GM23338 (cell line): ENCODE results near the gene APBA2. TPM values are rescaled to one million over a fixed set of nuclear protein-coding genes. Genes with fewer than 3 reads are reported as not detected.
"Not testable (repeated sequence)": the region's sequence is repeated elsewhere in the genome, so short reads cannot be mapped to it uniquely, and the experiment has no call there.

Source experiments
- ATAC-seq: fragments of 200-7000 bp; cut with Tn5 transposase; 3 replicates; pipeline ENCODE4 v1.9.1; 2020
- DNase-seq: peaks from one replicate; pipeline ENCODE4 v3.0.0-alpha.2; 2015; ENCODE audit warnings: low spot score
- H2AFZ ChIP-seq: fragments of 200-600 bp; sonication (generic); 2 replicates; pipeline ENCODE4 v1.8.0; 2016; ENCODE audit warnings: antibody characterized with exemption, mild to moderate bottlenecking, moderate library complexity
- H3F3A ChIP-seq: fragments of 200-600 bp; sonication (generic); replicated peaks from 2 replicates; pipeline ENCODE4 v1.8.0; 2017; ENCODE audit warnings: antibody characterized with exemption, mixed run types, low read depth
- H3K27ac ChIP-seq: fragments of 200-600 bp; sonication (generic); 2 replicates; pipeline ENCODE4 v1.6.1; 2016; ENCODE audit warnings: low read depth
- H3K27me3 ChIP-seq: fragments of 200-600 bp; sonication (generic); 2 replicates; pipeline ENCODE4 v1.8.0; 2016; ENCODE audit warnings: mild to moderate bottlenecking, mixed run types, moderate library complexity; ENCODE audit not compliant: insufficient read depth
- H3K36me3 ChIP-seq: fragments of 200-600 bp; sonication (generic); 2 replicates; pipeline ENCODE4 v1.8.0; 2016; ENCODE audit warnings: mild to moderate bottlenecking; ENCODE audit not compliant: insufficient read depth
- H3K4me1 ChIP-seq: fragments of 200-600 bp; sonication (generic); 2 replicates; pipeline ENCODE4 v1.8.0; 2016; ENCODE audit warnings: mild to moderate bottlenecking, moderate library complexity; ENCODE audit not compliant: insufficient read depth
- H3K4me2 ChIP-seq: fragments of 200-600 bp; sonication (generic); 2 replicates; pipeline ENCODE4 v1.7.1; 2017; ENCODE audit warnings: mixed run types
- H3K4me3 ChIP-seq: fragments of 200-600 bp; sonication (generic); 2 replicates; pipeline ENCODE4 v1.6.1; 2016; ENCODE audit warnings: mixed run types
- H3K79me2 ChIP-seq: fragments of 200-600 bp; sonication (generic); replicated peaks from 2 replicates; pipeline ENCODE4 v1.8.0; 2017; ENCODE audit warnings: mild to moderate bottlenecking; ENCODE audit not compliant: insufficient read depth
- H3K9me2 ChIP-seq: fragments of 200-600 bp; sonication (generic); 2 replicates; pipeline ENCODE4 v1.8.0; 2017; ENCODE audit not compliant: insufficient read depth
- H4K20me1 ChIP-seq: fragments of 200-600 bp; sonication (generic); replicated peaks from 2 replicates; pipeline ENCODE4 v1.8.0; 2017; ENCODE audit warnings: mild to moderate bottlenecking; ENCODE audit not compliant: insufficient read depth
- H3K27ac Mint-ChIP-seq: 2 replicates; pipeline ENCODE4 v1.8.0; 2020; ENCODE audit warnings: inconsistent platforms, mild to moderate bottlenecking, moderate library complexity, mixed read lengths
- H3K27me3 Mint-ChIP-seq: 3 replicates; pipeline ENCODE4 v1.8.0; 2022; ENCODE audit warnings: low read depth, mild to moderate bottlenecking, moderate library complexity, mixed read lengths, inconsistent platforms; ENCODE audit not compliant: insufficient read depth, poor library complexity
- H3K36me3 Mint-ChIP-seq: 3 replicates; pipeline ENCODE4 v1.8.0; 2021; ENCODE audit warnings: low read depth, mild to moderate bottlenecking, inconsistent platforms, moderate library complexity, mixed read lengths
- H3K4me1 Mint-ChIP-seq: 3 replicates; pipeline ENCODE4 v1.8.0; 2020; ENCODE audit warnings: mild to moderate bottlenecking, inconsistent platforms, mixed read lengths
- H3K4me3 Mint-ChIP-seq: 3 replicates; pipeline ENCODE4 v1.8.0; 2021; ENCODE audit warnings: moderate library complexity, mild to moderate bottlenecking, inconsistent platforms, mixed read lengths
- H3K9me3 Mint-ChIP-seq: 3 replicates; pipeline ENCODE4 v1.8.0; 2020; ENCODE audit warnings: moderate library complexity, mild to moderate bottlenecking, inconsistent platforms, mixed read lengths
- CREB1 ChIP-seq: fragments of 250-450 bp; sonication (Bioruptor Pico); IDR thresholded peaks from 2 replicates; pipeline ENCODE4 v1.5.0; 2020; ENCODE audit warnings: low read depth, mild to moderate bottlenecking, moderate library complexity
- CTCF ChIP-seq, 2 experiments: fragments of 200-600 bp in 1 of 2; sonication (generic) in 1 of 2; conservative IDR thresholded peaks; 2 replicates each; pipeline versions ENCODE4 v1.5.1 to v1.6.1; 2016 to 2017; ENCODE audit warnings: antibody characterized with exemption in 2 of 2, low read depth in 2 of 2, mild to moderate bottlenecking in 2 of 2, moderate library complexity in 1 of 2
- ETS1 ChIP-seq: IDR thresholded peaks from 2 replicates; pipeline ENCODE4 v1.6.1; 2016; ENCODE audit warnings: antibody characterized with exemption
- EZH2 ChIP-seq: fragments of 200-600 bp; sonication (generic); IDR thresholded peaks from one replicate; pipeline ENCODE4 v1.8.0; 2017; ENCODE audit warnings: antibody characterized with exemption, mild to moderate bottlenecking, low read depth; ENCODE audit not compliant: unreplicated experiment
- EZH2phosphoT487 ChIP-seq: fragments of 200-600 bp; sonication (generic); IDR thresholded peaks from one replicate; pipeline ENCODE4 v1.8.1; 2018; ENCODE audit warnings: antibody characterized with exemption; ENCODE audit not compliant: unreplicated experiment
- JUNB ChIP-seq: IDR thresholded peaks from one replicate; pipeline ENCODE4 v1.6.1; 2016; ENCODE audit warnings: antibody characterized with exemption; ENCODE audit not compliant: unreplicated experiment
- NANOG ChIP-seq: IDR thresholded peaks from 2 replicates; pipeline ENCODE4 v1.6.1; 2016; ENCODE audit warnings: antibody characterized with exemption, borderline replicate concordance
- POLR2AphosphoS5 ChIP-seq: IDR thresholded peaks from 2 replicates; pipeline ENCODE4 v1.6.1; 2016; ENCODE audit warnings: antibody characterized with exemption, low read depth
- STAT1 ChIP-seq: IDR thresholded peaks from one replicate; pipeline ENCODE4 v1.6.1; 2016; ENCODE audit warnings: antibody characterized with exemption; ENCODE audit not compliant: unreplicated experiment
- ZNF114 ChIP-seq: fragments of 250-450 bp; sonication (Bioruptor Pico); IDR thresholded peaks from 2 replicates; pipeline ENCODE4 v1.5.0; 2020; ENCODE audit warnings: mild to moderate bottlenecking, moderate library complexity
- ZNF331 ChIP-seq: fragments of 250-450 bp; sonication (Bioruptor Pico); IDR thresholded peaks from 2 replicates; pipeline ENCODE4 v1.5.0; 2020; ENCODE audit warnings: low read depth, mild to moderate bottlenecking, moderate library complexity
- ZNF462 ChIP-seq: fragments of 250-450 bp; sonication (Bioruptor Pico); IDR thresholded peaks from 2 replicates; pipeline ENCODE4 v1.5.0; 2020; ENCODE audit warnings: mild to moderate bottlenecking, moderate library complexity
- long read RNA-seq: library from polyadenylated mRNA; unstranded; transcript quantifications from one replicate; pipeline ENCODE4 v2.0.0, GENCODE V29; 2020; ENCODE audit not compliant: unreplicated experiment
- polyA plus RNA-seq: library from polyadenylated mRNA; unstranded; fragments of >200 nt; fragmentation: Nextera tagmentation; extraction: Ambion mirVana; gene quantifications from 2 replicates; pipeline ENCODE4 v1.2.1, GENCODE V29; 2016
- total RNA-seq: library from RNA; depleted of rRNA; stranded (reverse); fragments of >200 nt; shearing (Covaris generic); gene quantifications from 2 replicates; pipeline ENCODE4 v1.2.3, GENCODE V29; 2014; rRNA removed

The APBA2 gene
- 24.7 and 27.5 TPM in 2 replicates for total RNA-seq
- 5.4 and 5.9 TPM in 2 replicates for polyA plus RNA-seq
- long read RNA-seq, partial matches to known transcripts, result 3 of 10 reads
- long read RNA-seq, other reads (novel, unspliced or antisense), result 7 of 10 reads

GRCh38 chr15:28885630-28886430 is at the start of gene APBA2:
TSS of gene APBA2 (plus strand) at chr15:28885974. CDS start at chr15:29053885, 167,911 bp downstream.
- peak within 1 kb of the TSS; percentile 71 for H3K4me3 Mint-ChIP-seq
- Histone ChIP-seq H2AFZ (peak within 1 kb of the TSS; percentile 95), H3K79me2 (no peaks in the 10 kb centered on the region), H4K20me1 (no peaks in the 10 kb centered on the region), H3K4me1 (peaks cover 5% of the 10 kb centered on the region; the same call in 1 of the 2 replicates), H3K4me2 (peak within 1 kb of the TSS; percentile 88), H3K27ac (no peak within 1 kb of the TSS), H3K9me2 (no peaks in the 10 kb centered on the region), H3F3A (no peaks in the 10 kb centered on the region), H3K27me3 (peaks cover 37% of the 10 kb centered on the region), H3K4me3 (peak within 1 kb of the TSS; percentile 63), H3K36me3 (no peaks in the 10 kb centered on the region)
- TF ChIP-seq EZH2phosphoT487, result no peak
- TF ChIP-seq STAT1, result no peak
- TF ChIP-seq ZNF331 (CRISPR knock-in tag), result no peak
- TF ChIP-seq ZNF462 (CRISPR knock-in tag), result no peak
- TF ChIP-seq ZNF114 (CRISPR knock-in tag), result no peak
- no peak for TF ChIP-seq ETS1
- no peak for TF ChIP-seq NANOG
- TF ChIP-seq CTCF (conservative IDR thresholded peaks at IDR 0.05; ENCODE audit: low read depth in 2 of 2), result no peak
- no peak; the same call in 1 of the 2 replicates for TF ChIP-seq POLR2AphosphoS5
- TF ChIP-seq JUNB, result no peak
- TF ChIP-seq CREB1, result no peak
- no peak for TF ChIP-seq EZH2
- H3K9me3 Mint-ChIP-seq, result no peaks in the 10 kb centered on the region; the same call in 2 of the 3 replicates
- DNase-seq (peak; percentile 77), ATAC-seq (peak; percentile 60)
- H3K27ac Mint-ChIP-seq, result no peak within 1 kb of the TSS
- peaks cover 16% of the 10 kb centered on the region for H3K4me1 Mint-ChIP-seq
- H3K27me3 Mint-ChIP-seq, result peaks cover 29% of the 10 kb centered on the region
- H3K36me3 Mint-ChIP-seq, result no peaks in the 10 kb centered on the region; the same call in 2 of the 3 replicates

- not testable (repeated sequence) for H3K4me3 Mint-ChIP-seq, H3K27ac ChIP-seq, H4K20me1 ChIP-seq, H3K4me3 ChIP-seq, H3K27me3 Mint-ChIP-seq, DNase-seq, H3K4me1 Mint-ChIP-seq, H3K4me1 ChIP-seq, H3K79me2 ChIP-seq, H3K27me3 ChIP-seq, H3K36me3 ChIP-seq, H2AFZ ChIP-seq, H3F3A ChIP-seq, H3K36me3 Mint-ChIP-seq, H3K9me3 Mint-ChIP-seq, H3K4me2 ChIP-seq, H3K9me2 ChIP-seq, H3K27ac Mint-ChIP-seq
- peak; percentile 81 for ATAC-seq
Observed at GRCh38 chr15:28840285-28840684, 45.5 kb upstream of the APBA2 start.
